ENCODE measurements around the gene GNB5.
"Not testable (repeated sequence)": the region's sequence is repeated elsewhere in the genome, so short reads cannot be mapped to it uniquely, and the experiment has no call there.

Gene GNB5

GRCh38 chr15:52191207-52191606 lies at the start of gene GNB5:
GNB5 (minus strand) TSS chr15:52191392; CDS start chr15:52184676, 6,716 bp downstream.
- DNase-seq: no peak

- no peak for DNase-seq
These were observed 49.0 kb upstream of the GNB5 start for GRCh38 chr15:52240166-52240565.

GRCh38 chr15:52238989-52239525 lies 47.9 kb upstream of the GNB5 start:
- not testable (repeated sequence) for DNase-seq

GRCh38 chr15:52238149-52238548 lies 47.0 kb upstream of the GNB5 start:
- DNase-seq: no peak

- no peak for DNase-seq
These were observed 44.8 kb upstream of the GNB5 start for GRCh38 chr15:52236013-52236412.

GRCh38 chr15:52234596-52235541 lies 43.7 kb upstream of the GNB5 start:
- no peak for DNase-seq

GRCh38 chr15:52233405-52233804 lies 42.2 kb upstream of the GNB5 start:
- no peak for DNase-seq

- no peak for DNase-seq
These were observed 41.1 kb upstream of the GNB5 start for GRCh38 chr15:52232327-52232726.

GRCh38 chr15:52230073-52230472 lies 38.9 kb upstream of the GNB5 start:
- no peak for DNase-seq

GRCh38 chr15:52228921-52229320 lies 37.7 kb upstream of the GNB5 start:
- DNase-seq: no peak

GRCh38 chr15:52227456-52227855 lies 36.3 kb upstream of the GNB5 start:
- DNase-seq: peak; percentile 53

GRCh38 chr15:52225230-52225629 lies 34.0 kb upstream of the GNB5 start:
- DNase-seq: no peak

GRCh38 chr15:52224211-52224610 lies 33.0 kb upstream of the GNB5 start:
- no peak for DNase-seq

- no peak for DNase-seq
These were observed 30.5 kb upstream of the GNB5 start for GRCh38 chr15:52221730-52222129.

GRCh38 chr15:52220937-52221660 lies 29.9 kb upstream of the GNB5 start:
- DNase-seq: no peak

- no peak for DNase-seq
These were observed 29.1 kb upstream of the GNB5 start for GRCh38 chr15:52220251-52220650.

- DNase-seq: no peak
These were observed 27.6 kb upstream of the GNB5 start for GRCh38 chr15:52218816-52219215.

GRCh38 chr15:52218371-52218770 lies 27.2 kb upstream of the GNB5 start:
- no peak for DNase-seq

GRCh38 chr15:52217186-52217585 lies 26.0 kb upstream of the GNB5 start:
- no peak for DNase-seq

- DNase-seq: no peak
These were observed 23.4 kb upstream of the GNB5 start for GRCh38 chr15:52214553-52214952.

- DNase-seq: no peak
These were observed 22.0 kb upstream of the GNB5 start for GRCh38 chr15:52213206-52213605.

- DNase-seq: peak; percentile 58
These were observed 17.2 kb upstream of the GNB5 start for GRCh38 chr15:52208306-52208946.

- no peak for DNase-seq
These were observed 16.0 kb upstream of the GNB5 start for GRCh38 chr15:52207191-52207590.

Measured in stimulated activated naive CD4-positive, alpha-beta T cell treated with Interleukin-2 at 50 U/mL for 16 hours (primary cell).